Liver (tissue), 9 donors: Measurements from ENCODE around the gene CADM2. TPM values are rescaled to one million over a fixed set of nuclear protein-coding genes. Genes with fewer than 3 reads are reported as not detected.

ENCODE experiments used
- DNase-seq: peaks from one replicate; pipeline ENCODE4 v3.0.0-alpha.2; 2017; ENCODE audit warnings: low spot score
- H3K27ac ChIP-seq, 2 donors: one replicate each; pipeline ENCODE4 v1.7.0; 2013; ENCODE audit warnings: inconsistent platforms in 2 of 2, low read length in 2 of 2, control low read depth in 1 of 2, low read depth in 1 of 2, mild to moderate bottlenecking in 1 of 2
- H3K27me3 ChIP-seq, 4 donors: one replicate each; pipeline versions ENCODE4 v1.6.1 to v1.7.0; 2013; ENCODE audit warnings: low read length in 3 of 4, inconsistent platforms in 1 of 4, mild to moderate bottlenecking in 1 of 4, moderate library complexity in 1 of 4; ENCODE audit not compliant: control insufficient read depth in 4 of 4, insufficient read depth in 4 of 4
- H3K36me3 ChIP-seq, 4 donors: one replicate each; pipeline versions ENCODE4 v1.6.1 to v1.7.0; 2013; ENCODE audit warnings: low read length in 3 of 4, mild to moderate bottlenecking in 3 of 4, low read depth in 1 of 4, moderate library complexity in 1 of 4; ENCODE audit not compliant: control insufficient read depth in 4 of 4, insufficient read depth in 3 of 4
- H3K4me1 ChIP-seq, 4 donors: one replicate each; pipeline versions ENCODE4 v1.6.1 to v1.7.0; 2013; ENCODE audit warnings: low read length in 3 of 4, mild to moderate bottlenecking in 3 of 4, moderate library complexity in 1 of 4; ENCODE audit not compliant: control insufficient read depth in 4 of 4, insufficient read depth in 4 of 4
- H3K4me3 ChIP-seq, 3 donors: one replicate each; pipeline versions ENCODE4 v1.6.1 to v1.7.0; 2013; ENCODE audit warnings: low read length in 3 of 3, control low read depth in 1 of 3, low read depth in 1 of 3, mild to moderate bottlenecking in 1 of 3
- H3K9ac ChIP-seq, 2 donors: one replicate each; pipeline ENCODE4 v1.7.0; 2013; ENCODE audit warnings: low read length in 2 of 2, mild to moderate bottlenecking in 2 of 2, moderate library complexity in 2 of 2, control low read depth in 1 of 2, low read depth in 1 of 2
- H3K9me3 ChIP-seq, 4 donors: one replicate each; pipeline versions ENCODE4 v1.6.1 to v1.7.0; 2013; ENCODE audit warnings: low read length in 3 of 4; ENCODE audit not compliant: control insufficient read depth in 4 of 4
- EGR1 ChIP-seq, 2 donors: IDR thresholded peaks; 2 replicates each; pipeline ENCODE4 v1.6.1; 2016 to 2018; ENCODE audit warnings: antibody characterized with exemption in 2 of 2, low read depth in 2 of 2
- FOXA1 ChIP-seq: IDR thresholded peaks from 2 replicates; pipeline ENCODE4 v1.6.1; 2016; ENCODE audit warnings: antibody characterized with exemption
- FOXA2 ChIP-seq: IDR thresholded peaks from 2 replicates; pipeline ENCODE4 v1.6.1; 2016; ENCODE audit warnings: antibody characterized with exemption
- GABPA ChIP-seq, 2 donors: IDR thresholded peaks in 1 of 2; conservative IDR thresholded peaks in 1 of 2; 2 replicates each; pipeline ENCODE4 v1.6.1; 2016; ENCODE audit warnings: antibody characterized with exemption in 2 of 2, mild to moderate bottlenecking in 1 of 2, moderate library complexity in 1 of 2
- HNF4A ChIP-seq, 2 donors: conservative IDR thresholded peaks; 2 replicates each; pipeline ENCODE4 v1.6.1; 2016; ENCODE audit warnings: antibody characterized with exemption in 2 of 2, mild to moderate bottlenecking in 2 of 2
- HNF4G ChIP-seq: IDR thresholded peaks from 2 replicates; pipeline ENCODE4 v1.6.1; 2016; ENCODE audit warnings: antibody characterized with exemption
- JUND ChIP-seq, 2 donors: IDR thresholded peaks; 2 replicates each; pipeline ENCODE4 v1.6.1; 2016; ENCODE audit warnings: antibody characterized with exemption in 2 of 2
- NR2F2 ChIP-seq: IDR thresholded peaks from 2 replicates; pipeline ENCODE4 v1.6.1; 2016; ENCODE audit warnings: antibody characterized with exemption
- RAD21 ChIP-seq, 2 donors: IDR thresholded peaks; 2 replicates each; pipeline ENCODE4 v1.6.1; 2016; ENCODE audit warnings: antibody characterized with exemption in 2 of 2, mild to moderate bottlenecking in 2 of 2
- RXRA ChIP-seq, 2 donors: IDR thresholded peaks; 2 replicates each; pipeline ENCODE4 v1.6.1; 2017 to 2018; ENCODE audit warnings: antibody characterized with exemption in 2 of 2, mild to moderate bottlenecking in 1 of 2
- SP1 ChIP-seq: IDR thresholded peaks from 2 replicates; pipeline ENCODE4 v1.6.1; 2018; ENCODE audit warnings: antibody characterized with exemption, mild to moderate bottlenecking
- TAF1 ChIP-seq: conservative IDR thresholded peaks from 2 replicates; pipeline ENCODE4 v1.6.1; 2016; ENCODE audit warnings: antibody characterized with exemption, mild to moderate bottlenecking
- YY1 ChIP-seq: IDR thresholded peaks from 2 replicates; pipeline ENCODE4 v1.6.1; 2016; ENCODE audit warnings: antibody characterized with exemption, mild to moderate bottlenecking
- WGBS: extraction: QIAGEN DNeasy Blood & Tissue Kit; methylation state at CpG from one replicate; pipeline ENCODE4 v1.1.7; 2013; 5-methylcytosine and 5-hydroxymethylcytosine counted together
- polyA plus RNA-seq, 2 donors: library from polyadenylated mRNA; stranded (reverse) in 1 of 2; unstranded in 1 of 2; fragments of 200-250 nt in 1 of 2; fragments of >200 nt in 1 of 2; fragmentation: Nextera tagmentation in 1 of 2; extraction: Ambion mirVana in 1 of 2; gene quantifications; one replicate each; pipeline versions ENCODE4 v1.2.1 to v1.2.3, GENCODE V29; 2013 to 2015
- total RNA-seq, 2 donors: library from RNA; depleted of rRNA; stranded (reverse); fragments of >200 nt; gene quantifications; one replicate each; pipeline ENCODE4 v1.2.3, GENCODE V29; 2014
- TF ChIP-seq, protein P1 (sequence below): IDR thresholded peaks from 2 replicates; pipeline ENCODE4 v1.6.1; 2016; ENCODE audit warnings: antibody characterized with exemption
- TF ChIP-seq, protein P2 (sequence below): fragments of 150-350 bp; IDR thresholded peaks from 2 replicates; pipeline ENCODE4 v1.5.1; 2017; ENCODE audit warnings: improper control_type of control experiment, low read depth, low read length; ENCODE audit not compliant: missing input control
- TF ChIP-seq, protein P3 (sequence below): IDR thresholded peaks from 2 replicates; pipeline ENCODE4 v1.6.1; 2016; ENCODE audit warnings: antibody characterized with exemption, mild to moderate bottlenecking
- TF ChIP-seq, protein P4 (sequence below): IDR thresholded peaks from 2 replicates; pipeline ENCODE4 v1.6.1; 2016; ENCODE audit warnings: antibody characterized with exemption
- TF ChIP-seq, protein P5 (sequence below): IDR thresholded peaks from 2 replicates; pipeline ENCODE4 v1.6.1; 2016; ENCODE audit warnings: antibody characterized with exemption
- donor health status: healthy.
- donor health status: healthy.
- donor health status: healthy.
- donor health status: healthy.
- donor health status: healthy.

Gene CADM2
- total and polyA plus RNA-seq, 4 donors, result 0.35 to 0.92 (median 0.51) TPM

DNA sequence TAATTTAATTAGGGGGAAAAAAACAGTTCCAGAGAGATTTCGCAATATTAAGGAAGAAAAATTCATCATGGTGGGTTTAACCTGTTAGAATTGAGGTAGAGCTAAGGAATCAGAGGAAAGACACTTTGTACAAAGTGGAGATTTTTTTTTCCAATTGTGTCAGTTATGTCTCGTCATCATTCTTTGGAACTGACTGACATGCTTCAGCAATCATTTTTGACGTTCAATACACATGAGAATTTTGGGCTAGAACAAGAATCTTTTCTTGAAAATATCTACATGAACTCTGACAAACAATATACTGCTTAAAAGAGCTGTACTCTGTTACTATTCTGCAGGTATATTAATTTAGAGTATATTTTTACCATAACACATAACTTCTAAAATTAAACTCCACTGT is 878.6 kb downstream of the CADM2 start:
- Histone ChIP-seq H3K36me3 (no peaks in the 10 kb centered on the region), H3K27me3 (no peaks in the 10 kb centered on the region), H3K4me3 (no peak overlapping the region), H3K27ac (no peak overlapping the region), H3K4me1 (no peaks in the 10 kb centered on the region), H3K9ac (no peak overlapping the region), H3K9me3 (no peaks in the 10 kb centered on the region)
- WGBS, result 76% methylated on average over 3 of the region's 3 CpGs
- no peak for DNase-seq
- no peak for TF ChIP-seq HNF4G
- TF ChIP-seq EGR1 (IDR thresholded peaks at IDR 0.05; ENCODE audit: low read depth in 2 of 2), result no peak
- no peak for TF ChIP-seq FOXA1
- no peak for TF ChIP-seq RXRA (IDR thresholded peaks at IDR 0.05)
- TF ChIP-seq JUND (IDR thresholded peaks at IDR 0.05), result no peak
- no peak for TF ChIP-seq HNF4A (conservative IDR thresholded peaks at IDR 0.05)
- TF ChIP-seq, protein P1, sequence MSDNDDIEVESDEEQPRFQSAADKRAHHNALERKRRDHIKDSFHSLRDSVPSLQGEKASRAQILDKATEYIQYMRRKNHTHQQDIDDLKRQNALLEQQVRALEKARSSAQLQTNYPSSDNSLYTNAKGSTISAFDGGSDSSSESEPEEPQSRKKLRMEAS, result no peak
- TF ChIP-seq, protein P2, sequence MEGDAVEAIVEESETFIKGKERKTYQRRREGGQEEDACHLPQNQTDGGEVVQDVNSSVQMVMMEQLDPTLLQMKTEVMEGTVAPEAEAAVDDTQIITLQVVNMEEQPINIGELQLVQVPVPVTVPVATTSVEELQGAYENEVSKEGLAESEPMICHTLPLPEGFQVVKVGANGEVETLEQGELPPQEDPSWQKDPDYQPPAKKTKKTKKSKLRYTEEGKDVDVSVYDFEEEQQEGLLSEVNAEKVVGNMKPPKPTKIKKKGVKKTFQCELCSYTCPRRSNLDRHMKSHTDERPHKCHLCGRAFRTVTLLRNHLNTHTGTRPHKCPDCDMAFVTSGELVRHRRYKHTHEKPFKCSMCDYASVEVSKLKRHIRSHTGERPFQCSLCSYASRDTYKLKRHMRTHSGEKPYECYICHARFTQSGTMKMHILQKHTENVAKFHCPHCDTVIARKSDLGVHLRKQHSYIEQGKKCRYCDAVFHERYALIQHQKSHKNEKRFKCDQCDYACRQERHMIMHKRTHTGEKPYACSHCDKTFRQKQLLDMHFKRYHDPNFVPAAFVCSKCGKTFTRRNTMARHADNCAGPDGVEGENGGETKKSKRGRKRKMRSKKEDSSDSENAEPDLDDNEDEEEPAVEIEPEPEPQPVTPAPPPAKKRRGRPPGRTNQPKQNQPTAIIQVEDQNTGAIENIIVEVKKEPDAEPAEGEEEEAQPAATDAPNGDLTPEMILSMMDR, result no peak
- no peak for TF ChIP-seq SP1
- no peak for TF ChIP-seq FOXA2
- TF ChIP-seq NR2F2, result no peak
- no peak for TF ChIP-seq GABPA (IDR thresholded peaks at IDR 0.05 in 1 of 2, conservative IDR thresholded peaks at IDR 0.05 in 1 of 2)
- TF ChIP-seq RAD21 (IDR thresholded peaks at IDR 0.05), result no peak
- TF ChIP-seq, protein P3, sequence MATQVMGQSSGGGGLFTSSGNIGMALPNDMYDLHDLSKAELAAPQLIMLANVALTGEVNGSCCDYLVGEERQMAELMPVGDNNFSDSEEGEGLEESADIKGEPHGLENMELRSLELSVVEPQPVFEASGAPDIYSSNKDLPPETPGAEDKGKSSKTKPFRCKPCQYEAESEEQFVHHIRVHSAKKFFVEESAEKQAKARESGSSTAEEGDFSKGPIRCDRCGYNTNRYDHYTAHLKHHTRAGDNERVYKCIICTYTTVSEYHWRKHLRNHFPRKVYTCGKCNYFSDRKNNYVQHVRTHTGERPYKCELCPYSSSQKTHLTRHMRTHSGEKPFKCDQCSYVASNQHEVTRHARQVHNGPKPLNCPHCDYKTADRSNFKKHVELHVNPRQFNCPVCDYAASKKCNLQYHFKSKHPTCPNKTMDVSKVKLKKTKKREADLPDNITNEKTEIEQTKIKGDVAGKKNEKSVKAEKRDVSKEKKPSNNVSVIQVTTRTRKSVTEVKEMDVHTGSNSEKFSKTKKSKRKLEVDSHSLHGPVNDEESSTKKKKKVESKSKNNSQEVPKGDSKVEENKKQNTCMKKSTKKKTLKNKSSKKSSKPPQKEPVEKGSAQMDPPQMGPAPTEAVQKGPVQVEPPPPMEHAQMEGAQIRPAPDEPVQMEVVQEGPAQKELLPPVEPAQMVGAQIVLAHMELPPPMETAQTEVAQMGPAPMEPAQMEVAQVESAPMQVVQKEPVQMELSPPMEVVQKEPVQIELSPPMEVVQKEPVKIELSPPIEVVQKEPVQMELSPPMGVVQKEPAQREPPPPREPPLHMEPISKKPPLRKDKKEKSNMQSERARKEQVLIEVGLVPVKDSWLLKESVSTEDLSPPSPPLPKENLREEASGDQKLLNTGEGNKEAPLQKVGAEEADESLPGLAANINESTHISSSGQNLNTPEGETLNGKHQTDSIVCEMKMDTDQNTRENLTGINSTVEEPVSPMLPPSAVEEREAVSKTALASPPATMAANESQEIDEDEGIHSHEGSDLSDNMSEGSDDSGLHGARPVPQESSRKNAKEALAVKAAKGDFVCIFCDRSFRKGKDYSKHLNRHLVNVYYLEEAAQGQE, result no peak
- TF ChIP-seq, protein P4, sequence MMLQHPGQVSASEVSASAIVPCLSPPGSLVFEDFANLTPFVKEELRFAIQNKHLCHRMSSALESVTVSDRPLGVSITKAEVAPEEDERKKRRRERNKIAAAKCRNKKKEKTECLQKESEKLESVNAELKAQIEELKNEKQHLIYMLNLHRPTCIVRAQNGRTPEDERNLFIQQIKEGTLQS, result no peak
- no peak for TF ChIP-seq YY1
- TF ChIP-seq, protein P5, sequence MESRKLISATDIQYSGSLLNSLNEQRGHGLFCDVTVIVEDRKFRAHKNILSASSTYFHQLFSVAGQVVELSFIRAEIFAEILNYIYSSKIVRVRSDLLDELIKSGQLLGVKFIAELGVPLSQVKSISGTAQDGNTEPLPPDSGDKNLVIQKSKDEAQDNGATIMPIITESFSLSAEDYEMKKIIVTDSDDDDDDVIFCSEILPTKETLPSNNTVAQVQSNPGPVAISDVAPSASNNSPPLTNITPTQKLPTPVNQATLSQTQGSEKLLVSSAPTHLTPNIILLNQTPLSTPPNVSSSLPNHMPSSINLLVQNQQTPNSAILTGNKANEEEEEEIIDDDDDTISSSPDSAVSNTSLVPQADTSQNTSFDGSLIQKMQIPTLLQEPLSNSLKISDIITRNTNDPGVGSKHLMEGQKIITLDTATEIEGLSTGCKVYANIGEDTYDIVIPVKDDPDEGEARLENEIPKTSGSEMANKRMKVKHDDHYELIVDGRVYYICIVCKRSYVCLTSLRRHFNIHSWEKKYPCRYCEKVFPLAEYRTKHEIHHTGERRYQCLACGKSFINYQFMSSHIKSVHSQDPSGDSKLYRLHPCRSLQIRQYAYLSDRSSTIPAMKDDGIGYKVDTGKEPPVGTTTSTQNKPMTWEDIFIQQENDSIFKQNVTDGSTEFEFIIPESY, result no peak
- no peak for TF ChIP-seq TAF1
